HepG2 (cell line): Measurements from ENCODE around the gene SAMD4A. TPM values are rescaled to one million over a fixed set of nuclear protein-coding genes. Genes with fewer than 3 reads are reported as not detected.
A peak's percentile ranks its signal among the peaks of the same experiment; 100 is the strongest.

Source experiments
- EEA1 ChIP-seq: sonication (generic); formaldehyde crosslinking; IDR thresholded peaks from 2 replicates; pipeline ENCODE4 v1.5.1; 2020; ENCODE audit warnings: mild to moderate bottlenecking, missing genetic modification reagents, borderline replicate concordance
- FOXA1 ChIP-seq, 2 experiments: fragments of 450-650 bp in 1 of 2; sonication (generic) in 1 of 2; formaldehyde crosslinking in 1 of 2; IDR thresholded peaks; 2 replicates each; pipeline versions ENCODE4 v1.4.0 to v1.6.1; 2016 to 2020; ENCODE audit warnings: missing genetic modification reagents in 1 of 2
- HNRNPK ChIP-seq: fragments of 200-400 bp; formaldehyde crosslinking; IDR thresholded peaks from 2 replicates; pipeline ENCODE4 v1.6.1; 2018; ENCODE audit warnings: low read length, low read depth, moderate library complexity, mild to moderate bottlenecking; ENCODE audit not compliant: poor library complexity, severe bottlenecking
- KDM4B ChIP-seq: sonication (generic); formaldehyde crosslinking; IDR thresholded peaks from 2 replicates; pipeline ENCODE4 v1.4.0; 2020; ENCODE audit warnings: missing genetic modification reagents
- KLF6 ChIP-seq: IDR thresholded peaks from 2 replicates; pipeline ENCODE4 v1.8.0; 2016; ENCODE audit warnings: missing biosample characterization, missing genetic modification reagents
- MYC ChIP-seq: sonication (generic); formaldehyde crosslinking; IDR thresholded peaks from 2 replicates; pipeline ENCODE4 v1.9.0; 2021; ENCODE audit warnings: missing genetic modification reagents, borderline replicate concordance
- NFYC ChIP-seq: IDR thresholded peaks from 2 replicates; pipeline ENCODE4 v1.6.1; 2016; ENCODE audit warnings: missing genetic modification reagents, missing compliant biosample characterization
- TEAD3 ChIP-seq: optimal IDR thresholded peaks from 2 replicates; pipeline ENCODE3; 2016; ENCODE audit warnings: borderline replicate concordance
- TP53 ChIP-seq: sonication (generic); formaldehyde crosslinking; conservative IDR thresholded peaks from 2 replicates; pipeline ENCODE4 v1.4.0; 2020; ENCODE audit warnings: missing genetic modification reagents
- ZBTB1 ChIP-seq: sonication (generic); formaldehyde crosslinking; IDR thresholded peaks from 2 replicates; pipeline ENCODE4 v1.4.0; 2020; ENCODE audit warnings: missing genetic modification reagents, borderline replicate concordance
- ZFP36L1 ChIP-seq: sonication (generic); formaldehyde crosslinking; IDR thresholded peaks from 2 replicates; pipeline ENCODE4 v1.8.0; 2022; ENCODE audit warnings: mild to moderate bottlenecking, missing genetic modification reagents, moderate library complexity
- ZNF430 ChIP-seq: sonication (generic); formaldehyde crosslinking; IDR thresholded peaks from 2 replicates; pipeline ENCODE4 v1.9.0; 2021; ENCODE audit warnings: mild to moderate bottlenecking, missing genetic modification reagents
- ZNF572 ChIP-seq: sonication (generic); formaldehyde crosslinking; IDR thresholded peaks from 2 replicates; pipeline ENCODE4 v1.5.1; 2020; ENCODE audit warnings: mild to moderate bottlenecking, missing genetic modification reagents
- ZNF747 ChIP-seq: sonication (generic); formaldehyde crosslinking; IDR thresholded peaks from 2 replicates; pipeline ENCODE4 v1.8.1; 2023; ENCODE audit warnings: missing genetic modification reagents, mild to moderate bottlenecking, borderline replicate concordance
- polyA plus RNA-seq, 8 experiments: library from polyadenylated mRNA; depleted of rRNA in 3 of 8; stranded (reverse) in 7 of 8; unstranded in 1 of 8; fragments of >200 nt; fragmentation: Illumina TruSeq in 4 of 8; extraction: Trizol in 4 of 8; gene quantifications; 2 replicates each; pipeline versions ENCODE4 v1.2.1 to v1.2.3, GENCODE V29; 2011 to 2016; ENCODE audit warnings: low read depth in 4 of 8, missing spikeins in 1 of 8, mixed read lengths in 1 of 8; ENCODE audit not compliant: insufficient read depth in 1 of 8
- total RNA-seq, 5 experiments: library from RNA; depleted of rRNA; stranded (reverse); fragments of >200 nt; fragmentation: Illumina TruSeq; extraction: Trizol; gene quantifications; 2 replicates each; pipeline ENCODE4 v1.2.3, GENCODE V29; 2016; ENCODE audit warnings: low read depth in 1 of 5
- TF ChIP-seq, protein P1 (sequence below): sonication (generic); formaldehyde crosslinking; IDR thresholded peaks from 2 replicates; pipeline ENCODE4 v1.4.0; 2020; ENCODE audit warnings: missing genetic modification reagents, mild to moderate bottlenecking, borderline replicate concordance
- TF ChIP-seq, protein P2 (sequence below), 2 experiments: sonication (generic) in 1 of 2; formaldehyde crosslinking in 1 of 2; IDR thresholded peaks; 2 replicates each; pipeline versions ENCODE4 v1.4.0 to v1.6.1; 2016 to 2020; ENCODE audit warnings: borderline replicate concordance in 1 of 2, low read depth in 1 of 2, mild to moderate bottlenecking in 1 of 2, missing genetic modification reagents in 1 of 2
- TF ChIP-seq, protein P3 (sequence below): sonication (generic); formaldehyde crosslinking; IDR thresholded peaks from 2 replicates; pipeline ENCODE4 v1.4.0; 2020; ENCODE audit warnings: mild to moderate bottlenecking, missing genetic modification reagents
- TF ChIP-seq, protein P4 (sequence below): sonication (generic); formaldehyde crosslinking; conservative IDR thresholded peaks from 2 replicates; pipeline ENCODE4 v1.4.0; 2020; ENCODE audit warnings: missing genetic modification reagents

SAMD4A gene
- total and polyA plus RNA-seq, 2 of the 13 experiments (the other 11 are each of a cell fraction or from before 2014, with no cell fraction given): 11.8 to 13.0 TPM

DNA sequence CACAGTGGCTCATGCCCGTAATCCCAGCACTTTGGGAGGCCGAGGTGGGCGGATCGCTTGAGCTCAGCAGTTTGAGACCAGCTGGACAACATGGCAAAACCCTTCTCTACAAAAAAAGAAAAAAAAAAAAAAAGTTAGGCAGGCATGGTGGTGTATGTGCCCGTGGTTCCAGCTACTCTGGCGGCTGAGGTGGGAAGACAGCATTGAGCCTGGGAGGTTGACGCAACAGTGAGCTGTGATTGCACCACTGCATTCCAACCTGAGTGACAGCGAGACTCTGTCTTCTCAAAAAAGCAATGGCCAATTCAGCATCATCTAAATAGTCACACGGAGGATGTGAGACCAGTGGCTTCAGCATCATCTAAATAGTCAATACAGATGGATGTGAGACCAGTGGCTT, 10.4 kb upstream of the SAMD4A start (continued):
- TF ChIP-seq, protein P1, sequence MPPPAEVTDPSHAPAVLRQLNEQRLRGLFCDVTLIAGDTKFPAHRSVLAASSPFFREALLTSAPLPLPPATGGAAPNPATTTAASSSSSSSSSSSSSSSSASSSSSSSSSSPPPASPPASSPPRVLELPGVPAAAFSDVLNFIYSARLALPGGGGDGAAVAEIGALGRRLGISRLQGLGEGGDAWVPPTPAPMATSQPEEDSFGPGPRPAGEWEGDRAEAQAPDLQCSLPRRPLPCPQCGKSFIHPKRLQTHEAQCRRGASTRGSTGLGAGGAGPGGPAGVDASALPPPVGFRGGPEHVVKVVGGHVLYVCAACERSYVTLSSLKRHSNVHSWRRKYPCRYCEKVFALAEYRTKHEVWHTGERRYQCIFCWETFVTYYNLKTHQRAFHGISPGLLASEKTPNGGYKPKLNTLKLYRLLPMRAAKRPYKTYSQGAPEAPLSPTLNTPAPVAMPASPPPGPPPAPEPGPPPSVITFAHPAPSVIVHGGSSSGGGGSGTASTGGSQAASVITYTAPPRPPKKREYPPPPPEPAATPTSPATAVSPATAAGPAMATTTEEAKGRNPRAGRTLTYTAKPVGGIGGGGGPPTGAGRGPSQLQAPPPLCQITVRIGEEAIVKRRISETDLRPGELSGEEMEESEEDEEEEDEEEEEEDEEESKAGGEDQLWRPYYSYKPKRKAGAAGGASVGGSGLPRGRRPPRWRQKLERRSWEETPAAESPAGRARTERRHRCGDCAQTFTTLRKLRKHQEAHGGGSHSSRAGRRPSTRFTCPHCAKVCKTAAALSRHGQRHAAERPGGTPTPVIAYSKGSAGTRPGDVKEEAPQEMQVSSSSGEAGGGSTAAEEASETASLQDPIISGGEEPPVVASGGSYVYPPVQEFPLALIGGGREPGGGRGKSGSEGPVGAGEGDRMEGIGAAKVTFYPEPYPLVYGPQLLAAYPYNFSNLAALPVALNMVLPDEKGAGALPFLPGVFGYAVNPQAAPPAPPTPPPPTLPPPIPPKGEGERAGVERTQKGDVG: 0 out of 2 replicates have a peak, but pooled peaks have one; percentile 12
- TF ChIP-seq ZNF430 (CRISPR knock-in tag): no peak
- 0 out of 2 replicates have a peak, but pooled peaks have one; percentile 27 for TF ChIP-seq ZNF747 (CRISPR knock-in tag)
- no peak for TF ChIP-seq ZFP36L1 (CRISPR knock-in tag)
- no peak for TF ChIP-seq FOXA1 (IDR thresholded peaks at IDR 0.05)
- TF ChIP-seq FOXA1 (CRISPR knock-in tag; IDR thresholded peaks at IDR 0.05): no peak
- no peak for TF ChIP-seq NFYC
- TF ChIP-seq TEAD3: peak; percentile 99
- TF ChIP-seq EEA1 (CRISPR knock-in tag): no peak
- TF ChIP-seq TP53: no peak
- TF ChIP-seq KLF6 (CRISPR knock-in tag): peak; percentile 46; the same call in 1 of the 2 replicates
- TF ChIP-seq MYC (CRISPR knock-in tag): peak; percentile 49; the same call in 1 of the 2 replicates
- 0 out of 2 replicates have a peak, but pooled peaks have one; percentile 26 for TF ChIP-seq KDM4B (CRISPR knock-in tag)
- TF ChIP-seq, protein P2, sequence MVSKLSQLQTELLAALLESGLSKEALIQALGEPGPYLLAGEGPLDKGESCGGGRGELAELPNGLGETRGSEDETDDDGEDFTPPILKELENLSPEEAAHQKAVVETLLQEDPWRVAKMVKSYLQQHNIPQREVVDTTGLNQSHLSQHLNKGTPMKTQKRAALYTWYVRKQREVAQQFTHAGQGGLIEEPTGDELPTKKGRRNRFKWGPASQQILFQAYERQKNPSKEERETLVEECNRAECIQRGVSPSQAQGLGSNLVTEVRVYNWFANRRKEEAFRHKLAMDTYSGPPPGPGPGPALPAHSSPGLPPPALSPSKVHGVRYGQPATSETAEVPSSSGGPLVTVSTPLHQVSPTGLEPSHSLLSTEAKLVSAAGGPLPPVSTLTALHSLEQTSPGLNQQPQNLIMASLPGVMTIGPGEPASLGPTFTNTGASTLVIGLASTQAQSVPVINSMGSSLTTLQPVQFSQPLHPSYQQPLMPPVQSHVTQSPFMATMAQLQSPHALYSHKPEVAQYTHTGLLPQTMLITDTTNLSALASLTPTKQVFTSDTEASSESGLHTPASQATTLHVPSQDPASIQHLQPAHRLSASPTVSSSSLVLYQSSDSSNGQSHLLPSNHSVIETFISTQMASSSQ (IDR thresholded peaks at IDR 0.05; ENCODE audit: low read depth): no peak
- TF ChIP-seq, protein P2 (CRISPR knock-in tag; IDR thresholded peaks at IDR 0.05; ENCODE audit: borderline replicate concordance): 0 out of 2 replicates have a peak, but pooled peaks have one; percentile 44
- no peak for TF ChIP-seq ZNF572
- TF ChIP-seq, protein P3, sequence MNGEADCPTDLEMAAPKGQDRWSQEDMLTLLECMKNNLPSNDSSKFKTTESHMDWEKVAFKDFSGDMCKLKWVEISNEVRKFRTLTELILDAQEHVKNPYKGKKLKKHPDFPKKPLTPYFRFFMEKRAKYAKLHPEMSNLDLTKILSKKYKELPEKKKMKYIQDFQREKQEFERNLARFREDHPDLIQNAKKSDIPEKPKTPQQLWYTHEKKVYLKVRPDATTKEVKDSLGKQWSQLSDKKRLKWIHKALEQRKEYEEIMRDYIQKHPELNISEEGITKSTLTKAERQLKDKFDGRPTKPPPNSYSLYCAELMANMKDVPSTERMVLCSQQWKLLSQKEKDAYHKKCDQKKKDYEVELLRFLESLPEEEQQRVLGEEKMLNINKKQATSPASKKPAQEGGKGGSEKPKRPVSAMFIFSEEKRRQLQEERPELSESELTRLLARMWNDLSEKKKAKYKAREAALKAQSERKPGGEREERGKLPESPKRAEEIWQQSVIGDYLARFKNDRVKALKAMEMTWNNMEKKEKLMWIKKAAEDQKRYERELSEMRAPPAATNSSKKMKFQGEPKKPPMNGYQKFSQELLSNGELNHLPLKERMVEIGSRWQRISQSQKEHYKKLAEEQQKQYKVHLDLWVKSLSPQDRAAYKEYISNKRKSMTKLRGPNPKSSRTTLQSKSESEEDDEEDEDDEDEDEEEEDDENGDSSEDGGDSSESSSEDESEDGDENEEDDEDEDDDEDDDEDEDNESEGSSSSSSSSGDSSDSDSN (CRISPR knock-in tag): no peak
- TF ChIP-seq, protein P4, sequence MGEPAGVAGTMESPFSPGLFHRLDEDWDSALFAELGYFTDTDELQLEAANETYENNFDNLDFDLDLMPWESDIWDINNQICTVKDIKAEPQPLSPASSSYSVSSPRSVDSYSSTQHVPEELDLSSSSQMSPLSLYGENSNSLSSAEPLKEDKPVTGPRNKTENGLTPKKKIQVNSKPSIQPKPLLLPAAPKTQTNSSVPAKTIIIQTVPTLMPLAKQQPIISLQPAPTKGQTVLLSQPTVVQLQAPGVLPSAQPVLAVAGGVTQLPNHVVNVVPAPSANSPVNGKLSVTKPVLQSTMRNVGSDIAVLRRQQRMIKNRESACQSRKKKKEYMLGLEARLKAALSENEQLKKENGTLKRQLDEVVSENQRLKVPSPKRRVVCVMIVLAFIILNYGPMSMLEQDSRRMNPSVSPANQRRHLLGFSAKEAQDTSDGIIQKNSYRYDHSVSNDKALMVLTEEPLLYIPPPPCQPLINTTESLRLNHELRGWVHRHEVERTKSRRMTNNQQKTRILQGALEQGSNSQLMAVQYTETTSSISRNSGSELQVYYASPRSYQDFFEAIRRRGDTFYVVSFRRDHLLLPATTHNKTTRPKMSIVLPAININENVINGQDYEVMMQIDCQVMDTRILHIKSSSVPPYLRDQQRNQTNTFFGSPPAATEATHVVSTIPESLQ (CRISPR knock-in tag): no peak
- TF ChIP-seq ZBTB1: no peak
- TF ChIP-seq HNRNPK: no peak
